ENCODE data around the gene MIER2.

Gene MIER2

DNA sequence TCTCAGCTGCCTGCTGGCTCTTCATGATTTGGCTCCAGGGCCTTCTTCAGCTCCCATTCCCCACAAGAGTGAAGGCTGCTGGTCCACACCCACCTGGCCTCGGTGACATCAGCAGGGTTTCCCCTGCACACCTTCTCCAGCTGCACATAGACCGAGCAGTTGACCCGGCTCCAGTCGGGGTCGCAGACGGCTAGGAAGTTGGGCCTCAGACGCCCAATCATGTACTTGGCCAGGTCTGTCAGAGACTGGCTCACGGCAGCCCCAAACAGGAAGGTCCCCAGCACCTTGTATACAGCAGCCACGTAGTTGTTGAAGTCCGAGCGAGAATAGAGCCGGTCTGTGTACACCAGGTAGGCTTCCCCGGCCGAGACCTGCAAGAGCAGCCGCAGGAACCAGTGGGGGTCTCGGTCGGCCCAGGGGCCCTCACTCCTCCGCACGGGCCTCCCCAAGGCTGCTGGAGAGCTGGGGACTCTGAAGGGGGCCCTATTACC lies 57.2 kb downstream of the MIER2 start:
- Histone ChIP-seq H3K4me1 (ENCODE audit: control insufficient read depth, low read depth, low read length) (no peaks in the 10 kb centered on the region), H2BK5ac (ENCODE audit: low read length) (no peak overlapping the region), H3K27me3 (ENCODE audit: insufficient read depth, low read length, poor library complexity) (no peaks in the 10 kb centered on the region), H2AK5ac (ENCODE audit: low read length) (no peak overlapping the region), H3K36me3 (ENCODE audit: control insufficient read depth, insufficient read depth, low read length) (no peaks in the 10 kb centered on the region), H4K5ac (ENCODE audit: low read length) (no peak overlapping the region), H2BK120ac (ENCODE audit: low read depth, low read length) (no peak overlapping the region), H3K79me2 (ENCODE audit: control insufficient read depth, insufficient read depth, low read length) (no peaks in the 10 kb centered on the region), H3K27ac (ENCODE audit: low read depth, low read length) (no peak overlapping the region), H3K4me3 (ENCODE audit: low read length) (no peak overlapping the region), H3K23ac (ENCODE audit: low read length) (no peak overlapping the region), H3K56ac (ENCODE audit: low read length) (no peak overlapping the region), H3K4ac (ENCODE audit: low read depth, low read length) (no peak overlapping the region), H4K8ac (ENCODE audit: low read depth, low read length) (no peak overlapping the region), H3K18ac (ENCODE audit: low read length) (no peak overlapping the region), H3K4me2 (ENCODE audit: low read length) (no peak overlapping the region), H2BK15ac (replicated peaks; ENCODE audit: low read depth) (no peak overlapping the region), H3K79me1 (ENCODE audit: low read length) (no peaks in the 10 kb centered on the region), H3K9ac (ENCODE audit: low read length) (no peak overlapping the region)
- no peak for DNase-seq
- no CpG with 5 or more reads among the region's 19 CpGs for WGBS (ENCODE audit: extremely low coverage, insufficient coverage, low lambda C conversion rate)

GRCh38 chr19:283395-283794 lies 61.2 kb downstream of the MIER2 start:
- H3K79me2 ChIP-seq (ENCODE audit: control insufficient read depth, insufficient read depth, low read length), result no peaks in the 10 kb centered on the region
- no peak overlapping the region for H4K5ac ChIP-seq (ENCODE audit: low read length)
- H3K56ac ChIP-seq (ENCODE audit: low read length), result no peak overlapping the region
- no peak overlapping the region for H2BK15ac ChIP-seq (replicated peaks; ENCODE audit: low read depth)
- H3K27ac ChIP-seq (ENCODE audit: low read depth, low read length), result no peak overlapping the region
- H3K4me3 ChIP-seq (ENCODE audit: low read length), result no peak overlapping the region
- no peaks in the 10 kb centered on the region for H3K79me1 ChIP-seq (ENCODE audit: low read length)
- no peak overlapping the region for H2BK120ac ChIP-seq (ENCODE audit: low read depth, low read length)
- H2AK5ac ChIP-seq (ENCODE audit: low read length), result no peak overlapping the region
- H2BK5ac ChIP-seq (ENCODE audit: low read length), result no peak overlapping the region
- H4K8ac ChIP-seq (ENCODE audit: low read depth, low read length), result no peak overlapping the region
- H3K4ac ChIP-seq (ENCODE audit: low read depth, low read length), result no peak overlapping the region
- no peak for DNase-seq
- H3K27me3 ChIP-seq (ENCODE audit: insufficient read depth, low read length, poor library complexity), result no peaks in the 10 kb centered on the region
- WGBS (ENCODE audit: extremely low coverage, insufficient coverage, low lambda C conversion rate), result no CpG with 5 or more reads among the region's 10 CpGs
- no peak overlapping the region for H3K9ac ChIP-seq (ENCODE audit: low read length)
- H3K18ac ChIP-seq (ENCODE audit: low read length), result no peak overlapping the region
- no peaks in the 10 kb centered on the region for H3K36me3 ChIP-seq (ENCODE audit: control insufficient read depth, insufficient read depth, low read length)
- no peaks in the 10 kb centered on the region for H3K4me1 ChIP-seq (ENCODE audit: control insufficient read depth, low read depth, low read length)
- no peak overlapping the region for H3K4me2 ChIP-seq (ENCODE audit: low read length)
- no peak overlapping the region for H3K23ac ChIP-seq (ENCODE audit: low read length)

DNA sequence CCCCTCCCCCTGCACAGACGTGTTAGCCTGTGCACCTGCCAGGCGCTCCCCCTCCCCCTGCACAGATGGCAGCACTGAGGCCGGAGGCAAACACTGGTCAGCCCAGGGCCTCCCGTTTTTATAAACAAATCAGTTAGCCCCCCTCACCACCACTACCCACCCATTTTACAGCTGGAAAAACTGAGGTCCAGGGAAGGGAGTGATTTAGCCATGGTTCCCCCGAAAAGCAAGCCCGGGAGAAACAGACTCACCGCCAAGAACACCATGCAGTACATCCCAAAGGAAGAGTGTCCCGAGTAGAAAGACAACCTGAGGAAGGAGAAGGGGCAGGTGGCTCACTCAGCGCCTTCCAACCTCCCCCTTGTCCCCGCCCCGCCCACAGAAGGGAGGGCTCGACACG lies 62.1 kb downstream of the MIER2 start:
- H3K56ac ChIP-seq (ENCODE audit: low read length), result no peak overlapping the region
- H2AK5ac ChIP-seq (ENCODE audit: low read length), result no peak overlapping the region
- no peak overlapping the region for H4K8ac ChIP-seq (ENCODE audit: low read depth, low read length)

GRCh38 chr19:281992-282391 lies 62.6 kb downstream of the MIER2 start:
- no peak for DNase-seq
- H3K27me3 ChIP-seq (ENCODE audit: insufficient read depth, low read length, poor library complexity), result no peaks in the 10 kb centered on the region
- no peaks in the 10 kb centered on the region for H3K36me3 ChIP-seq (ENCODE audit: control insufficient read depth, insufficient read depth, low read length)

More for the DNA sequence above, 62.1 kb downstream of the MIER2 start:
- no CpG with 5 or more reads among the region's 13 CpGs for WGBS (ENCODE audit: extremely low coverage, insufficient coverage, low lambda C conversion rate)
- Histone ChIP-seq H3K4ac (ENCODE audit: low read depth, low read length) (no peak overlapping the region), H3K27me3 (ENCODE audit: insufficient read depth, low read length, poor library complexity) (no peaks in the 10 kb centered on the region), H3K27ac (ENCODE audit: low read depth, low read length) (no peak overlapping the region), H2BK120ac (ENCODE audit: low read depth, low read length) (no peak overlapping the region), H4K5ac (ENCODE audit: low read length) (no peak overlapping the region), H3K4me3 (ENCODE audit: low read length) (no peak overlapping the region), H3K4me1 (ENCODE audit: control insufficient read depth, low read depth, low read length) (no peaks in the 10 kb centered on the region), H3K23ac (ENCODE audit: low read length) (no peak overlapping the region), H3K9ac (ENCODE audit: low read length) (no peak overlapping the region), H3K79me1 (ENCODE audit: low read length) (no peaks in the 10 kb centered on the region), H2BK5ac (ENCODE audit: low read length) (no peak overlapping the region), H2BK15ac (replicated peaks; ENCODE audit: low read depth) (no peak overlapping the region), H3K36me3 (ENCODE audit: control insufficient read depth, insufficient read depth, low read length) (no peaks in the 10 kb centered on the region), H3K4me2 (ENCODE audit: low read length) (no peak overlapping the region), H3K79me2 (ENCODE audit: control insufficient read depth, insufficient read depth, low read length) (no peaks in the 10 kb centered on the region), H3K18ac (ENCODE audit: low read length) (no peak overlapping the region)
- DNase-seq, result no peak

DNA sequence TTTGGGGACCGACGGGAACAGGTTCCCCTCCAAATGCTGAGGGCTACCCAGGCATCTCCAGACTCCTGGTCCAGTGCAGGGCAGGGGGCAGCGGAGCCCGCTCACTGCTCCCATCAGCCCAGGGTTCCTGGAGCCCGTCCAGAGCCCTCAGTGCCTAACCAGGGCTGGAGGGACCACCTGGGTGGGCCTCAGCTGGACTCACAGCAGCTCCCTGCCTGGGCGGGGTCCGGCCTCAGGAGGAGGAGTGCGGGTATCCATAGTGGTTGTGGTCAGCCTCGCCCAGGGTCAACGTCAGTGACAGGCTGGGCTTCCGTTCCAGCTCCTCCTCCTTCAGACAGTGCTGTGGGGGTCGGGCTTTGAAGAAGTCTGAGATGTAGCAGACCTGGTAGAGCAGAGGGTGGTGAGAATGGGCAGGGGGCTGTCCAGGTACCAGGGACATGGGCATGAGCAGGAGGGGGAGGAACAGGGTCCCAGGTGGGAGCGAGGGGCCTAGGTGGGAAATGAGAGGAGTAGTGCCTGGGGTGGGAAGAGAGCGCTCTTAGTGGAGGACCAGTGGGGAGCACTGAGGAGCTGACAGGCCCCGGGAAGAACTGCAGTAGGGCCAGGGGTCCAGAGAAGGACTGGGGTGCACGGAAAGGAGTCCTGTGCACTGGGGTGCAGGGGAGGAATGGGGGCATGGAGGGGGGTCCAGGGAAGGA lies 63.3 kb downstream of the MIER2 start:
- H3K79me2 ChIP-seq (ENCODE audit: control insufficient read depth, insufficient read depth, low read length), result no peaks in the 10 kb centered on the region
- no peak overlapping the region for H3K18ac ChIP-seq (ENCODE audit: low read length)
- H2AK5ac ChIP-seq (ENCODE audit: low read length), result no peak overlapping the region
- no peak overlapping the region for H3K4me2 ChIP-seq (ENCODE audit: low read length)
- no peak overlapping the region for H4K8ac ChIP-seq (ENCODE audit: low read depth, low read length)
- no peaks in the 10 kb centered on the region for H3K79me1 ChIP-seq (ENCODE audit: low read length)
- H3K4me1 ChIP-seq (ENCODE audit: control insufficient read depth, low read depth, low read length), result no peaks in the 10 kb centered on the region
- no CpG with 5 or more reads among the region's 16 CpGs for WGBS (ENCODE audit: extremely low coverage, insufficient coverage, low lambda C conversion rate)
- H3K9ac ChIP-seq (ENCODE audit: low read length), result no peak overlapping the region
- no peak overlapping the region for H3K56ac ChIP-seq (ENCODE audit: low read length)
- H2BK120ac ChIP-seq (ENCODE audit: low read depth, low read length), result no peak overlapping the region
- no peak overlapping the region for H4K5ac ChIP-seq (ENCODE audit: low read length)
- no peak overlapping the region for H2BK5ac ChIP-seq (ENCODE audit: low read length)
- no peak overlapping the region for H3K4ac ChIP-seq (ENCODE audit: low read depth, low read length)
- no peak overlapping the region for H2BK15ac ChIP-seq (replicated peaks; ENCODE audit: low read depth)
- H3K27me3 ChIP-seq (ENCODE audit: insufficient read depth, low read length, poor library complexity), result no peaks in the 10 kb centered on the region
- DNase-seq, result no peak
- H3K23ac ChIP-seq (ENCODE audit: low read length), result no peak overlapping the region
- H3K27ac ChIP-seq (ENCODE audit: low read depth, low read length), result no peak overlapping the region
- no peak overlapping the region for H3K4me3 ChIP-seq (ENCODE audit: low read length)
- no peaks in the 10 kb centered on the region for H3K36me3 ChIP-seq (ENCODE audit: control insufficient read depth, insufficient read depth, low read length)

More at GRCh38 chr19:281992-282391, 62.6 kb downstream of the MIER2 start:
- no peak overlapping the region for H3K27ac ChIP-seq (ENCODE audit: low read depth, low read length)
- no peak overlapping the region for H3K4me2 ChIP-seq (ENCODE audit: low read length)
- H3K79me1 ChIP-seq (ENCODE audit: low read length), result no peaks in the 10 kb centered on the region
- H3K4me3 ChIP-seq (ENCODE audit: low read length), result no peak overlapping the region
- no peak overlapping the region for H2BK15ac ChIP-seq (replicated peaks; ENCODE audit: low read depth)
- H2BK120ac ChIP-seq (ENCODE audit: low read depth, low read length), result no peak overlapping the region
- no CpG with 5 or more reads among the region's 10 CpGs for WGBS (ENCODE audit: extremely low coverage, insufficient coverage, low lambda C conversion rate)
- H3K9ac ChIP-seq (ENCODE audit: low read length), result no peak overlapping the region
- no peak overlapping the region for H3K18ac ChIP-seq (ENCODE audit: low read length)
- H2BK5ac ChIP-seq (ENCODE audit: low read length), result no peak overlapping the region
- no peak overlapping the region for H4K8ac ChIP-seq (ENCODE audit: low read depth, low read length)
- no peak overlapping the region for H3K4ac ChIP-seq (ENCODE audit: low read depth, low read length)
- H4K5ac ChIP-seq (ENCODE audit: low read length), result no peak overlapping the region
- H3K79me2 ChIP-seq (ENCODE audit: control insufficient read depth, insufficient read depth, low read length), result no peaks in the 10 kb centered on the region
- no peak overlapping the region for H3K56ac ChIP-seq (ENCODE audit: low read length)
- no peak overlapping the region for H2AK5ac ChIP-seq (ENCODE audit: low read length)
- no peaks in the 10 kb centered on the region for H3K4me1 ChIP-seq (ENCODE audit: control insufficient read depth, low read depth, low read length)
- H3K23ac ChIP-seq (ENCODE audit: low read length), result no peak overlapping the region

DNA sequence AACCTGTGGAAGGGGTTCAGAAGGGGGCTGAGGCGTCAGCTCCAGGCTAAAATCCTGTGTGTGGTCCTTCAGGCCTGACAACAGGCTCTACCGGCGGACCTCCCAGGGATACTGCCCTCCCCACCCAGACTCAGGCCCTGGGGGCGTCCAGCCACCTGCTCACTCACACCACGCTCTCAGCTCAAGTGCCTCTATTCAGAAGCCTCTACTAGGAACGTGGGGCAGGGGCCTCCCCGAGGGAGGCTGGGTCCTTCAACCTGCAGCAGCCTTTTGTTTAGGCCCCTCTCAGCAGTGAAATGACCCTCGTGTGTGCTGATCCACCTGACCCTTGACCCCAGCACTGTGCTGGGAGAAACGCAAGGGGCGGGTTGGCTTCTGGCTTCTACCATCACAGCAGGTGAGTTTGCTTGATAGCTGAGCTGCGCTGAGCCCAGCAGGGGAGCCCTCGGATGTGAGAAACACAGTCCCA lies 64.0 kb downstream of the MIER2 start:
- H3K27ac ChIP-seq (ENCODE audit: low read depth, low read length), result no peak overlapping the region
- H3K27me3 ChIP-seq (ENCODE audit: insufficient read depth, low read length, poor library complexity), result no peaks in the 10 kb centered on the region
- H2BK120ac ChIP-seq (ENCODE audit: low read depth, low read length), result no peak overlapping the region

More for the DNA sequence above, 64.0 kb downstream of the MIER2 start:
- no peak for DNase-seq
- no CpG with 5 or more reads among the region's 12 CpGs for WGBS (ENCODE audit: extremely low coverage, insufficient coverage, low lambda C conversion rate)
- H3K56ac ChIP-seq (ENCODE audit: low read length), result no peak overlapping the region
- H2AK5ac ChIP-seq (ENCODE audit: low read length), result no peak overlapping the region
- H3K36me3 ChIP-seq (ENCODE audit: control insufficient read depth, insufficient read depth, low read length), result no peaks in the 10 kb centered on the region
- H3K79me2 ChIP-seq (ENCODE audit: control insufficient read depth, insufficient read depth, low read length), result no peaks in the 10 kb centered on the region
- H4K5ac ChIP-seq (ENCODE audit: low read length), result no peak overlapping the region
- no peak overlapping the region for H3K23ac ChIP-seq (ENCODE audit: low read length)
- H3K4ac ChIP-seq (ENCODE audit: low read depth, low read length), result no peak overlapping the region
- no peak overlapping the region for H2BK5ac ChIP-seq (ENCODE audit: low read length)
- no peak overlapping the region for H3K4me2 ChIP-seq (ENCODE audit: low read length)
- no peak overlapping the region for H2BK15ac ChIP-seq (replicated peaks; ENCODE audit: low read depth)
- no peak overlapping the region for H4K8ac ChIP-seq (ENCODE audit: low read depth, low read length)
- H3K4me3 ChIP-seq (ENCODE audit: low read length), result no peak overlapping the region
- no peaks in the 10 kb centered on the region for H3K79me1 ChIP-seq (ENCODE audit: low read length)
- no peaks in the 10 kb centered on the region for H3K4me1 ChIP-seq (ENCODE audit: control insufficient read depth, low read depth, low read length)
- H3K18ac ChIP-seq (ENCODE audit: low read length), result no peak overlapping the region
- H3K9ac ChIP-seq (ENCODE audit: low read length), result no peak overlapping the region

Measured in mesendoderm (in vitro differentiated cells).